Upper lobe of left lung (tissue), 6 donors: ENCODE results near the gene PREX1. TPM values are rescaled to one million over a fixed set of nuclear protein-coding genes. Genes with fewer than 3 reads are reported as not detected.

Experiments used
- ATAC-seq, 2 donors: fragments of 200-7000 bp; cut with Tn5 transposase; one replicate each; pipeline ENCODE4 v1.9.1; 2022; ENCODE audit warnings: mild to moderate bottlenecking in 2 of 2, moderate library complexity in 2 of 2; ENCODE audit not compliant: low FRiP score in 2 of 2
- DNase-seq, 2 donors: peaks; one replicate each; pipeline ENCODE4 v3.0.0-alpha.2; 2019 to 2020
- H3K27ac ChIP-seq, 4 donors: fragments of 200-600 bp; sonication (generic); one replicate each; pipeline ENCODE4 v1.5.1; 2016 to 2019
- H3K27me3 ChIP-seq, 4 donors: fragments of 200-600 bp; sonication (generic); one replicate each; pipeline ENCODE4 v1.5.1; 2017 to 2019
- H3K36me3 ChIP-seq, 4 donors: fragments of 200-600 bp; sonication (generic); one replicate each; pipeline ENCODE4 v1.5.1; 2016 to 2019
- H3K4me1 ChIP-seq, 4 donors: fragments of 200-600 bp; sonication (generic); one replicate each; pipeline ENCODE4 v1.5.1; 2018 to 2019
- H3K4me3 ChIP-seq, 4 donors: fragments of 200-600 bp; sonication (generic); one replicate each; pipeline ENCODE4 v1.5.1; 2017 to 2019; ENCODE audit warnings: mild to moderate bottlenecking in 2 of 4, moderate library complexity in 1 of 4
- H3K9me3 ChIP-seq, 4 donors: fragments of 200-600 bp; sonication (generic); one replicate each; pipeline ENCODE4 v1.5.1; 2018 to 2019
- EP300 ChIP-seq, 4 donors: sonication (generic); formaldehyde crosslinking; IDR thresholded peaks; one replicate each; pipeline ENCODE4 v1.5.1; 2017; ENCODE audit warnings: antibody characterized with exemption in 4 of 4, control low read depth in 2 of 4
- POLR2A ChIP-seq, 4 donors: fragments of 450-650 bp; IDR thresholded peaks; one replicate each; pipeline ENCODE4 v1.5.1; 2016 to 2017; ENCODE audit warnings: antibody characterized with exemption in 4 of 4, mild to moderate bottlenecking in 2 of 4
- POLR2AphosphoS5 ChIP-seq, 2 donors: sonication (generic); formaldehyde crosslinking; IDR thresholded peaks; one replicate each; pipeline ENCODE4 v1.5.1; 2017; ENCODE audit warnings: antibody characterized with exemption in 2 of 2
- WGBS, 2 donors: methylation state at CpG; one replicate each; pipeline ENCODE4 v1.1.5; 2017 to 2018; 5-methylcytosine and 5-hydroxymethylcytosine counted together
- total RNA-seq, 6 donors: library from RNA; depleted of rRNA in 4 of 6; stranded (reverse); fragments of >200 nt in 4 of 6; gene quantifications; one replicate each; pipeline versions ENCODE4 v1.1.0 to v1.2.1, GENCODE V29; 2016 to 2021
- TF ChIP-seq, protein P1 (sequence below), 6 experiments: fragments of 450-650 bp in 4 of 6; fragments of 200-600 bp in 2 of 6; sonication (generic) in 2 of 6; IDR thresholded peaks; one replicate each; pipeline ENCODE4 v1.5.1; 2016 to 2019; ENCODE audit warnings: antibody characterized with exemption in 6 of 6
- donor health status: DM: no; HTN: no; CAD: no; lungs with moderate emphysema.
- donor health status: DM: no; HTN: yes; CAD: no; lungs with severe emphysema.

The PREX1 gene
- total RNA-seq, 6 donors from 2014 or later, result 42.8 to 177 (median 74.6) TPM

DNA sequence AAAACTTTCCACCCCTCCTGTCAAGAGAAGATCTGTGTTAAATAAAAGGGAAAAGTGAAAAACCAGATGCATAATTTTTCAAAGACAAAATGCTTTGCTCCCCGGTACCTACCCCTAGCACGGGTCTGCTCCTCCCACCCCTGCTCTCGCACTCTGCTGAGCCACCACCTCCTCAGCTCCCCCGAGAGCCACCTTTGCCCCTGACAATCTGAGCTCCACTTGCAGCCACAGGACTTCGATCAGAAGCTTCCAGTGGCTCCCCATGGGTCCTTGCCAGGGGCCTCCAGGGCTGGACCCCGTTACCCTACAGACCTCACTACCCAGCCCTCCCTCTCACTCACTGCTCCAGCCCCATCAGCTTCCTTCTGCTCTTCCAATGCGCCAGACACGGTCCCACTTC lies 171.7 kb downstream of the PREX1 start:
- DNase-seq, result no peak
- ATAC-seq, result no peak
- Histone ChIP-seq H3K4me1 (peaks cover 0 to 15% (median 10%) of the 10 kb centered on the region in 4 donors), H3K36me3 (peaks cover 24 to 89% (median 67%) of the 10 kb centered on the region in 4 donors), H3K27ac (no peak overlapping the region), H3K4me3 (no peak overlapping the region), H3K9me3 (no peaks in the 10 kb centered on the region), H3K27me3 (no peaks in the 10 kb centered on the region)
- TF ChIP-seq EP300 (IDR thresholded peaks at IDR 0.05) (no peak), POLR2AphosphoS5 (IDR thresholded peaks at IDR 0.05) (no peak), POLR2A (IDR thresholded peaks at IDR 0.05) (no peak)
- TF ChIP-seq, protein P1, sequence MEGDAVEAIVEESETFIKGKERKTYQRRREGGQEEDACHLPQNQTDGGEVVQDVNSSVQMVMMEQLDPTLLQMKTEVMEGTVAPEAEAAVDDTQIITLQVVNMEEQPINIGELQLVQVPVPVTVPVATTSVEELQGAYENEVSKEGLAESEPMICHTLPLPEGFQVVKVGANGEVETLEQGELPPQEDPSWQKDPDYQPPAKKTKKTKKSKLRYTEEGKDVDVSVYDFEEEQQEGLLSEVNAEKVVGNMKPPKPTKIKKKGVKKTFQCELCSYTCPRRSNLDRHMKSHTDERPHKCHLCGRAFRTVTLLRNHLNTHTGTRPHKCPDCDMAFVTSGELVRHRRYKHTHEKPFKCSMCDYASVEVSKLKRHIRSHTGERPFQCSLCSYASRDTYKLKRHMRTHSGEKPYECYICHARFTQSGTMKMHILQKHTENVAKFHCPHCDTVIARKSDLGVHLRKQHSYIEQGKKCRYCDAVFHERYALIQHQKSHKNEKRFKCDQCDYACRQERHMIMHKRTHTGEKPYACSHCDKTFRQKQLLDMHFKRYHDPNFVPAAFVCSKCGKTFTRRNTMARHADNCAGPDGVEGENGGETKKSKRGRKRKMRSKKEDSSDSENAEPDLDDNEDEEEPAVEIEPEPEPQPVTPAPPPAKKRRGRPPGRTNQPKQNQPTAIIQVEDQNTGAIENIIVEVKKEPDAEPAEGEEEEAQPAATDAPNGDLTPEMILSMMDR (IDR thresholded peaks at IDR 0.05), result no peak
- 81 to 84% methylated on average over 8 of the region's 8 CpGs for WGBS, 2 donors

DNA sequence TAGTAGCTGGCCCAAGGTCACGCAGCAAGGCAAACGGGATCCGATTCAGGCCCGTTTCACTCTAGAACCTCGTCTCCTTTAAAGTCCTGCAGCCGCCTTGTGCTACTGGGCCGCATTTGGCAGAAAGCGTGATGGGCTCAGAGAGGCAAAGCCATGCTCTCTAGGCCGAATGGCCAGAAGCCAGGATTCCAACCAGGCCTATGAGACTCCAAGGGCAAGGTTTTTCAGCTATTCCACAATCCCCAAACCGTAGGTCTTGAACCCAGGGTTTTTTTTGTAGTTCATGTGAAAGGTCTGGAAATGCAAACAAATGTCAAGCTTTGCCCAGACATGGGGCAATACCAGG lies 174.1 kb downstream of the PREX1 start:
- no peaks in the 10 kb centered on the region for H3K27me3 ChIP-seq
- peaks cover 0 to 10% (median 7%) of the 10 kb centered on the region in 4 donors for H3K4me1 ChIP-seq
- ATAC-seq (no peak), DNase-seq (no peak)
- no peak overlapping the region for H3K27ac ChIP-seq
- H3K36me3 ChIP-seq, result peaks cover 36 to 96% (median 87%) of the 10 kb centered on the region in 4 donors
- no peak overlapping the region for H3K4me3 ChIP-seq
- no peaks in the 10 kb centered on the region for H3K9me3 ChIP-seq
- WGBS, 2 donors, result 91 to 95% methylated on average over 5 to 10 of the region's 10 CpGs
- TF ChIP-seq POLR2AphosphoS5 (IDR thresholded peaks at IDR 0.05), result no peak
- TF ChIP-seq, protein P1 (IDR thresholded peaks at IDR 0.05), result no peak
- no peak for TF ChIP-seq POLR2A (IDR thresholded peaks at IDR 0.05)
- TF ChIP-seq EP300 (IDR thresholded peaks at IDR 0.05), result no peak

DNA sequence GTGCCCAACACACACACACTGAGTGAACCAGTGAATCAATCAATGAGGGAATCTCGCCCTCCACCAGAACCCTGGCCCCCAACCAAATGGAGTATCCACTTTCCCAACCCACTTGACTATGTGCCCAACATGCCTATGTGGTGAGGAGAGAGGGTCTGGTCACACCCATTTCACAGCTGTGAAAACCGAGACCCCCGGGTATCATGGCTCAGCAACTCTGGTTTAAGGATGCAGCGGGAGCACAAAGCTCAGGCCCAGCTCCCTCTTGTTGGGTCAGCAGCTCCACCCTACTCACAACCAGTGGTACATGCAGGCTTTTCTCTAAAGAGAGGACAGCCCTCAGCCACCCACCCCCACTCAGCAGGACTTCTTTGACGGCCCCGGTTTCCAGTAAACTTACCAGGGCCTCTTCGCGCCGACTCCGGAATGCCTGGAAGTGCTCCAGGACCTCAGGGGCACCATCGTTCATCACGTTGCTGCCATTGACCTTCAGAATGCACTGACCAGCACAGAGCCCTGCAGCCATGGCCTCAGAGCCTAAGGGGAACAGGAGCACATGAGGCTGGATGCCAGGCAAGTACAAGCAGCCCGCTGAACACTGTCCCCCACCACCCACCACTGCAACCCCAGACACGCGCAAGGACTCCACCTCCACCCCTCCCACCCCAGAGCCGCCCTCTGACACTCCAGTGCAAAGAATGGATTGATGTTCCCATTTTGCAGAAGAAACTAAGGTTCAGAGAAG lies 174.7 kb downstream of the PREX1 start:
- DNase-seq, result no peak

DNA sequence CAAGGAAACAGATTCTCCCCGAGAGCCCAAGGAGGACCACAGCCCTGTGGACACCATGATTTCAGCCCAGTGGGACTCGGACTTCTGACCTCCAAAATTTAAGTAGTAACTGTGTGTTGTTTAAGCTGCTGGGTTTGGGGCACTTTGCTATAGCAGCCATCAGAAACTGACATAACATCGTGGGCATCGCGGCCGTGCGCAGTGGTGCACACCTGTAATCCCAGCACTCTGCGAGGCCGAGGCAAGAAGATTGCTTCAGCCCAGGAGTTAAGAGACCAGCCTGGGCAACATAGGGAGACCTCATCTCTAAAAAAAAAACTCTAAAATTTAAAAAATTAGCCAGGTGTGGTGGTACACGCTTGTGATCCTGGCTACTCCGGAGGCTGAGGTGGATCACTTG lies 175.8 kb downstream of the PREX1 start:
- Histone ChIP-seq H3K27me3 (no peaks in the 10 kb centered on the region), H3K4me1 (no peaks in the 10 kb centered on the region), H3K36me3 (peaks cover 36 to 100% (median 89%) of the 10 kb centered on the region in 4 donors), H3K4me3 (no peak overlapping the region), H3K27ac (no peak overlapping the region), H3K9me3 (no peaks in the 10 kb centered on the region)
- TF ChIP-seq POLR2AphosphoS5 (IDR thresholded peaks at IDR 0.05) (no peak), EP300 (IDR thresholded peaks at IDR 0.05) (no peak), POLR2A (IDR thresholded peaks at IDR 0.05) (no peak)
- TF ChIP-seq, protein P1 (IDR thresholded peaks at IDR 0.05), result no peak
- DNase-seq, result no peak
- WGBS, 2 donors, result 97% methylated on average over 11 of the region's 11 CpGs
- ATAC-seq, result no peak

More for the DNA sequence above, 174.7 kb downstream of the PREX1 start:
- Histone ChIP-seq H3K9me3 (no peaks in the 10 kb centered on the region), H3K4me1 (peaks cover 0 to 4% (median 3%) of the 10 kb centered on the region in 4 donors), H3K4me3 (no peak overlapping the region), H3K36me3 (peaks cover 36 to 98% (median 92%) of the 10 kb centered on the region in 4 donors), H3K27ac (no peak overlapping the region), H3K27me3 (no peaks in the 10 kb centered on the region)
- no peak for ATAC-seq
- TF ChIP-seq POLR2AphosphoS5 (IDR thresholded peaks at IDR 0.05) (no peak), POLR2A (IDR thresholded peaks at IDR 0.05) (no peak), EP300 (IDR thresholded peaks at IDR 0.05) (no peak)
- TF ChIP-seq, protein P1 (IDR thresholded peaks at IDR 0.05), result no peak
- 75 to 81% methylated on average over 6 to 16 of the region's 16 CpGs for WGBS, 2 donors

DNA sequence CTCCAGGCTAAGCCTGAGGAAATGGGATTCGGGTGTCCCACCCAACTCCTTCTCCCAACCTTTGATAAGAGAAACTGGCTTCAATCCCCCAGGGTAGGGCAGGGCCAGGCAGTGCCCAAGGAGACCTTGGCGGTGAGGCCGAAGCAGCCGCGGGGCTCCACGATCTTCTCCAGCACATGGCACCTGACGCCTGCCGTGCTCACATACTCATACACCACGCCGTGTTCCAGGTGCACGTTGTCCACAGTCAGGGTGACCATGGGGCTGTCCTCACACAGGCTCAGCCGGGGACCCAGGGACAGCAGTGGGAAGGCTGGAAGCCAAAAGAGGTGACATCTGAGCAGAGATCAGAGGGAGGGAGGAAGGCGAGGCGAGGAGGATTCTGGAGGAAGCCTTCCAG lies 176.5 kb downstream of the PREX1 start:
- 89 to 97% methylated on average over 14 of the region's 14 CpGs for WGBS, 2 donors
- H3K9me3 ChIP-seq, result no peaks in the 10 kb centered on the region
- ATAC-seq (no peak), DNase-seq (no peak)
- no peak overlapping the region for H3K4me3 ChIP-seq
- no peaks in the 10 kb centered on the region for H3K27me3 ChIP-seq
- H3K27ac ChIP-seq, result no peak overlapping the region
- peaks cover 31 to 100% (median 84%) of the 10 kb centered on the region in 4 donors for H3K36me3 ChIP-seq
- H3K4me1 ChIP-seq, result no peaks in the 10 kb centered on the region
- TF ChIP-seq EP300 (IDR thresholded peaks at IDR 0.05) (no peak), POLR2AphosphoS5 (IDR thresholded peaks at IDR 0.05) (no peak), POLR2A (IDR thresholded peaks at IDR 0.05) (no peak)
- TF ChIP-seq, protein P1 (IDR thresholded peaks at IDR 0.05), result no peak
